ENCODE measurements around the gene ULK2. TPM values are rescaled to one million over a fixed set of nuclear protein-coding genes. Genes with fewer than 3 reads are reported as not detected.

The ULK2 gene
- total and polyA plus RNA-seq, 2 of the 13 experiments (the other 11 are each of a cell fraction or from before 2014, with no cell fraction given): 0.01 TPM; not detected in 1

DNA sequence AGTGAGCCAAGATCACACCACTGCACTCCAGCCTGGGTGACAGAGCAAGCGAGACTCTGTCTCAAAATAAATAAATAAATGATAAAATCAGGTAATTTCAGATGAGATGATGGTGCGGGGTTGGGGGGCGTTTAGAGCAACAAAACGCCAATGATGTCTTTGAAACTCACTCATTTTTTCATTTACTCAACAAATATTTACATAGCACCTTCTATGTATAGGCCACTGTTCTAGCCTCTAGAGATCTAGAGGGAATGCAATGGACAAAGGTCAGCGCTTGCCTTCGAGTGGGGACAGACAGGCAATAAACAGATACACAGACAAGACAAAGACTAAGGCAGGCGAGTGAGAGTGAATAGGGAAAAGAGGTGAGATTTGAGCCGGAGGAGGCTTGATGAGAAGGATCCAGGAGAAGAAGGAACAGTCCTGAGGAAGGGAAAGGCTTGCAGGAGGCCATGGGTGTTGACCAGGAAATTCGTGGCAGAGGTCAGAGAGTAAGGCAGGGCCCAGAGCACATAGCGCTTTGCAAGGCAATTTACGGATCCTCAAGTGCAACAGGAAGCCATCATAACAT lies 133.7 kb downstream of the ULK2 start (continued):
- no peak for TF ChIP-seq MATR3 (CRISPR knock-in tag; IDR thresholded peaks at IDR 0.05)
- TF ChIP-seq RARA (CRISPR knock-in tag; IDR thresholded peaks at IDR 0.05): peak; percentile 91
- peak; percentile 87 for TF ChIP-seq PPARG (CRISPR knock-in tag; conservative IDR thresholded peaks at IDR 0.05)
- TF ChIP-seq, protein P1, sequence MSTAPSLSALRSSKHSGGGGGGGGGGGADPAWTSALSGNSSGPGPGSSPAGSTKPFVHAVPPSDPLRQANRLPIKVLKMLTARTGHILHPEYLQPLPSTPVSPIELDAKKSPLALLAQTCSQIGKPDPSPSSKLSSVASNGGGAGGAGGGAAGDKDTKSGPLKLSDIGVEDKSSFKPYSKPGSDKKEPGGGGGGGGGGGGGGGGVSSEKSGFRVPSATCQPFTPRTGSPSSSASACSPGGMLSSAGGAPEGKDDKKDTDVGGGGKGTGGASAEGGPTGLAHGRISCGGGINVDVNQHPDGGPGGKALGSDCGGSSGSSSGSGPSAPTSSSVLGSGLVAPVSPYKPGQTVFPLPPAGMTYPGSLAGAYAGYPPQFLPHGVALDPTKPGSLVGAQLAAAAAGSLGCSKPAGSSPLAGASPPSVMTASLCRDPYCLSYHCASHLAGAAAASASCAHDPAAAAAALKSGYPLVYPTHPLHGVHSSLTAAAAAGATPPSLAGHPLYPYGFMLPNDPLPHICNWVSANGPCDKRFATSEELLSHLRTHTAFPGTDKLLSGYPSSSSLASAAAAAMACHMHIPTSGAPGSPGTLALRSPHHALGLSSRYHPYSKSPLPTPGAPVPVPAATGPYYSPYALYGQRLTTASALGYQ (CRISPR knock-in tag; IDR thresholded peaks at IDR 0.05): peak; percentile 91
- TF ChIP-seq, protein P2, sequence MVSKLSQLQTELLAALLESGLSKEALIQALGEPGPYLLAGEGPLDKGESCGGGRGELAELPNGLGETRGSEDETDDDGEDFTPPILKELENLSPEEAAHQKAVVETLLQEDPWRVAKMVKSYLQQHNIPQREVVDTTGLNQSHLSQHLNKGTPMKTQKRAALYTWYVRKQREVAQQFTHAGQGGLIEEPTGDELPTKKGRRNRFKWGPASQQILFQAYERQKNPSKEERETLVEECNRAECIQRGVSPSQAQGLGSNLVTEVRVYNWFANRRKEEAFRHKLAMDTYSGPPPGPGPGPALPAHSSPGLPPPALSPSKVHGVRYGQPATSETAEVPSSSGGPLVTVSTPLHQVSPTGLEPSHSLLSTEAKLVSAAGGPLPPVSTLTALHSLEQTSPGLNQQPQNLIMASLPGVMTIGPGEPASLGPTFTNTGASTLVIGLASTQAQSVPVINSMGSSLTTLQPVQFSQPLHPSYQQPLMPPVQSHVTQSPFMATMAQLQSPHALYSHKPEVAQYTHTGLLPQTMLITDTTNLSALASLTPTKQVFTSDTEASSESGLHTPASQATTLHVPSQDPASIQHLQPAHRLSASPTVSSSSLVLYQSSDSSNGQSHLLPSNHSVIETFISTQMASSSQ (IDR thresholded peaks at IDR 0.05; ENCODE audit: low read depth): 0 out of 2 replicates have a peak, but pooled peaks have one; percentile 29
- TF ChIP-seq, protein P2 (CRISPR knock-in tag; IDR thresholded peaks at IDR 0.05; ENCODE audit: borderline replicate concordance): peak; percentile 34; the same call in 1 of the 2 replicates
- TF ChIP-seq, protein P3, sequence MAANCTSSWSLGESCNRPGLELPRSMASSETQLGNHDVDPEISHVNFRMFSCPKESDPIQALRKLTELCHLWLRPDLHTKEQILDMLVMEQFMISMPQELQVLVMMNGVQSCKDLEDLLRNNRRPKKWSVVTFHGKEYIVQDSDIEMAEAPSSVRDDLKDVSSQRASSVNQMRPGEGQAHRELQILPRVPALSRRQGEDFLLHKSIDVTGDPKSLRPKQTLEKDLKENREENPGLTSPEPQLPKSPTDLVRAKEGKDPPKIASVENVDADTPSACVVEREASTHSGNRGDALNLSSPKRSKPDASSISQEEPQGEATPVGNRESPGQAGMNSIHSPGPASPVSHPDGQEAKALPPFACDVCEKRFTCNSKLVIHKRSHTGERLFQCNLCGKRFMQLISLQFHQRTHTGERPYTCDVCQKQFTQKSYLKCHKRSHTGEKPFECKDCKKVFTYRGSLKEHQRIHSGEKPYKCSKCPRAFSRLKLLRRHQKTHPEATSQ (CRISPR knock-in tag; IDR thresholded peaks at IDR 0.05; ENCODE audit: borderline replicate concordance): peak; percentile 94; the same call in 1 of the 2 replicates
- TF ChIP-seq, protein P4, sequence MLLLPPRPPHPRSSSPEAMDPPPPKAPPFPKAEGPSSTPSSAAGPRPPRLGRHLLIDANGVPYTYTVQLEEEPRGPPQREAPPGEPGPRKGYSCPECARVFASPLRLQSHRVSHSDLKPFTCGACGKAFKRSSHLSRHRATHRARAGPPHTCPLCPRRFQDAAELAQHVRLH (CRISPR knock-in tag; IDR thresholded peaks at IDR 0.05; ENCODE audit: borderline replicate concordance, low read depth): no peak
- peak; percentile 30; the same call in 1 of the 2 replicates for TF ChIP-seq KDM4B (CRISPR knock-in tag; IDR thresholded peaks at IDR 0.05)
- TF ChIP-seq, protein P5, sequence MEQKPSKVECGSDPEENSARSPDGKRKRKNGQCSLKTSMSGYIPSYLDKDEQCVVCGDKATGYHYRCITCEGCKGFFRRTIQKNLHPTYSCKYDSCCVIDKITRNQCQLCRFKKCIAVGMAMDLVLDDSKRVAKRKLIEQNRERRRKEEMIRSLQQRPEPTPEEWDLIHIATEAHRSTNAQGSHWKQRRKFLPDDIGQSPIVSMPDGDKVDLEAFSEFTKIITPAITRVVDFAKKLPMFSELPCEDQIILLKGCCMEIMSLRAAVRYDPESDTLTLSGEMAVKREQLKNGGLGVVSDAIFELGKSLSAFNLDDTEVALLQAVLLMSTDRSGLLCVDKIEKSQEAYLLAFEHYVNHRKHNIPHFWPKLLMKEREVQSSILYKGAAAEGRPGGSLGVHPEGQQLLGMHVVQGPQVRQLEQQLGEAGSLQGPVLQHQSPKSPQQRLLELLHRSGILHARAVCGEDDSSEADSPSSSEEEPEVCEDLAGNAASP (CRISPR knock-in tag; IDR thresholded peaks at IDR 0.05; ENCODE audit: borderline replicate concordance): peak; percentile 68; the same call in 1 of the 2 replicates
- TF ChIP-seq PHF21A (CRISPR knock-in tag; IDR thresholded peaks at IDR 0.05): peak; percentile 90
- TF ChIP-seq ZBTB20 (CRISPR knock-in tag; IDR thresholded peaks at IDR 0.05; ENCODE audit: borderline replicate concordance, low read depth): 0 out of 2 replicates have a peak, but pooled peaks have one; percentile 64
- no peak for TF ChIP-seq KDM2A (CRISPR knock-in tag; IDR thresholded peaks at IDR 0.05; ENCODE audit: borderline replicate concordance, low read depth)
- peak; percentile 53 for TF ChIP-seq NR2C2 (CRISPR knock-in tag; IDR thresholded peaks at IDR 0.05; ENCODE audit: borderline replicate concordance)
- TF ChIP-seq ZNF121 (CRISPR knock-in tag; IDR thresholded peaks at IDR 0.05): 0 out of 2 replicates have a peak, but pooled peaks have one; percentile 13
- TF ChIP-seq TCF12 (IDR thresholded peaks at IDR 0.05): no peak
- TF ChIP-seq TCF12 (CRISPR knock-in tag; IDR thresholded peaks at IDR 0.05): 0 out of 2 replicates have a peak, but pooled peaks have one; percentile 17
- TF ChIP-seq, protein P6, sequence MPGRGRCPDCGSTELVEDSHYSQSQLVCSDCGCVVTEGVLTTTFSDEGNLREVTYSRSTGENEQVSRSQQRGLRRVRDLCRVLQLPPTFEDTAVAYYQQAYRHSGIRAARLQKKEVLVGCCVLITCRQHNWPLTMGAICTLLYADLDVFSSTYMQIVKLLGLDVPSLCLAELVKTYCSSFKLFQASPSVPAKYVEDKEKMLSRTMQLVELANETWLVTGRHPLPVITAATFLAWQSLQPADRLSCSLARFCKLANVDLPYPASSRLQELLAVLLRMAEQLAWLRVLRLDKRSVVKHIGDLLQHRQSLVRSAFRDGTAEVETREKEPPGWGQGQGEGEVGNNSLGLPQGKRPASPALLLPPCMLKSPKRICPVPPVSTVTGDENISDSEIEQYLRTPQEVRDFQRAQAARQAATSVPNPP (CRISPR knock-in tag; IDR thresholded peaks at IDR 0.05): 0 out of 2 replicates have a peak, but pooled peaks have one; percentile 33
- peak; percentile 29; the same call in 1 of the 2 replicates for TF ChIP-seq ZFY (CRISPR knock-in tag; IDR thresholded peaks at IDR 0.05)

All from HepG2 (cell line).